GM18951 (cell line): ENCODE measurements around the gene NKTR.

ENCODE experiments used
- POLR2A ChIP-seq: IDR thresholded peaks from 4 replicates; pipeline ENCODE4 v1.6.1; 2011; ENCODE audit warnings: mild to moderate bottlenecking; ENCODE audit not compliant: insufficient read length, insufficient read depth; ENCODE audit errors: extremely low read depth
- in situ Hi-C: fragments of 300-500 bp; cut with MboI; formaldehyde crosslinking; loops from one replicate; pipeline ENCODE4 v1.12.0; 2022; ENCODE audit warnings: low sequenced_read_pairs, mixed read lengths, inconsistent platforms; ENCODE audit not compliant: unreplicated experiment

Gene NKTR

GRCh38 chr3:42605546-42606173, 5.2 kb downstream of the NKTR start:
- in situ Hi-C loops = no loop called here
- no peak for TF ChIP-seq POLR2A

GRCh38 chr3:42608581-42608980, 8.1 kb downstream of the NKTR start:
- in situ Hi-C loops = no loop called here

GRCh38 chr3:42610976-42611375, 10.5 kb downstream of the NKTR start:
- in situ Hi-C loops = no loop called here
- no peak for TF ChIP-seq POLR2A

More at GRCh38 chr3:42608581-42608980, 8.1 kb downstream of the NKTR start:
- no peak for TF ChIP-seq POLR2A

- in situ Hi-C loops = no loop called here
- TF ChIP-seq POLR2A = no peak
These were observed 11.7 kb downstream of the NKTR start for GRCh38 chr3:42612217-42612616.

- in situ Hi-C loops = no loop called here
These were observed 12.4 kb downstream of the NKTR start for GRCh38 chr3:42612928-42613327.

GRCh38 chr3:42613462-42613861, 13.0 kb downstream of the NKTR start:
- in situ Hi-C loops = no loop called here
- no peak for TF ChIP-seq POLR2A

More at GRCh38 chr3:42612928-42613327, 12.4 kb downstream of the NKTR start:
- no peak for TF ChIP-seq POLR2A

- no peak for TF ChIP-seq POLR2A
- in situ Hi-C loops = no loop called here
These were observed 31.1 kb downstream of the NKTR start for GRCh38 chr3:42631620-42632019.

GRCh38 chr3:42632146-42632545, 31.7 kb downstream of the NKTR start:
- in situ Hi-C loops = no loop called here

GRCh38 chr3:42633544-42633943, 33.1 kb downstream of the NKTR start:
- no peak for TF ChIP-seq POLR2A
- in situ Hi-C loops = no loop called here

More at GRCh38 chr3:42632146-42632545, 31.7 kb downstream of the NKTR start:
- TF ChIP-seq POLR2A = no peak

- in situ Hi-C loops = no loop called here
- no peak for TF ChIP-seq POLR2A
These were observed 34.6 kb downstream of the NKTR start for GRCh38 chr3:42635111-42635510.

- in situ Hi-C loops = no loop called here
- TF ChIP-seq POLR2A = no peak
These were observed 36.5 kb downstream of the NKTR start for GRCh38 chr3:42637001-42637400.

- TF ChIP-seq POLR2A = no peak
- in situ Hi-C loops = no loop called here
These were observed 37.9 kb downstream of the NKTR start for GRCh38 chr3:42638339-42638842.

- in situ Hi-C loops = no loop called here
- TF ChIP-seq POLR2A = no peak
These were observed 38.7 kb downstream of the NKTR start for GRCh38 chr3:42639192-42639591.

GRCh38 chr3:42640129-42640528, 39.6 kb downstream of the NKTR start:
- TF ChIP-seq POLR2A = no peak
- in situ Hi-C loops = no loop called here
